GM12878 (cell line): ENCODE measurements around the gene CLASP1. TPM values are rescaled to one million over a fixed set of nuclear protein-coding genes. Genes with fewer than 3 reads are reported as not detected.
"Not testable (repeated sequence)": the region's sequence is repeated elsewhere in the genome, so short reads cannot be mapped to it uniquely, and the experiment has no call there.

ENCODE experiments used
- ATAC-seq: fragments of 200-7000 bp; cut with Tn5 transposase; 3 replicates; pipeline ENCODE4 v1.9.1; 2020; ENCODE audit warnings: mild to moderate bottlenecking, moderate library complexity
- BruUV-seq: library from RNA; stranded (reverse); fragments of 400-500 nt; replicated peaks from 2 replicates; lab custom pipeline; 2021; lab: Mats Ljungman, UMichigan
- CTCF ChIA-PET: fragments of 300-600 bp; sonication (Branson Sonifier 250); formaldehyde crosslinking; extraction: SDS; loops from one replicate; lab custom pipeline; 2021; ENCODE audit warnings: inconsistent platforms; lab: Yijun Ruan, JAX
- POLR2A ChIA-PET: fragments of 350-600 bp; formaldehyde crosslinking; extraction: SDS; loops from one replicate; lab custom pipeline; 2021; ENCODE audit warnings: inconsistent platforms; lab: Charles Lee
- RAD21 ChIA-PET: fragments of 300-600 bp; sonication (Branson Sonifier 250); formaldehyde crosslinking; loops from one replicate; lab custom pipeline; 2023; ENCODE audit warnings: antibody characterized with exemption; ENCODE audit not compliant: unreplicated experiment; lab: Charles Lee
- SMC1A ChIA-PET: fragments of 300-600 bp; sonication (Branson Sonifier 250); formaldehyde crosslinking; loops from one replicate; lab custom pipeline; 2023; ENCODE audit not compliant: unreplicated experiment, uncharacterized antibody; lab: Charles Lee
- DNase-seq: peaks from one replicate; pipeline ENCODE4 v3.0.0-alpha.2; 2011; ENCODE audit warnings: low read depth, low spot score
- FAIRE-seq: peaks from 3 replicates; lab custom pipeline; 2011; peaks lifted over from hg19 to GRCh38; lab: Jason Lieb, UNC
- H2AFZ ChIP-seq: 2 replicates; pipeline ENCODE4 v1.6.0; 2011; ENCODE audit warnings: low read depth, low read length, control low read depth; ENCODE audit not compliant: control insufficient read depth
- H3K27ac ChIP-seq: 2 replicates; pipeline ENCODE4 v1.5.1; 2011; ENCODE audit warnings: control low read depth; ENCODE audit not compliant: control insufficient read depth, insufficient read depth
- H3K27me3 ChIP-seq, 2 experiments: replicated peaks in 1 of 2; 2 replicates each; pipeline versions ENCODE4 v1.6.0 to v1.6.1; 2011; ENCODE audit warnings: low read length in 1 of 2; ENCODE audit not compliant: control insufficient read depth in 2 of 2, insufficient read depth in 2 of 2
- H3K36me3 ChIP-seq, 2 experiments: 2 replicates each; pipeline ENCODE4 v1.5.1; 2011; ENCODE audit warnings: low read length in 1 of 2; ENCODE audit not compliant: control insufficient read depth in 2 of 2, insufficient read depth in 2 of 2
- H3K4me1 ChIP-seq: 2 replicates; pipeline ENCODE4 v1.6.1; 2011; ENCODE audit warnings: mild to moderate bottlenecking, low read length, moderate library complexity, mixed read lengths; ENCODE audit not compliant: control insufficient read depth, insufficient read depth
- H3K4me2 ChIP-seq: 2 replicates; pipeline ENCODE4 v1.6.0; 2011; ENCODE audit warnings: control low read depth; ENCODE audit not compliant: control insufficient read depth, insufficient read depth
- H3K4me3 ChIP-seq: fragments of 200-600 bp; sonication (generic); 2 replicates; pipeline ENCODE4 v1.5.1; 2016
- H3K79me2 ChIP-seq: 2 replicates; pipeline ENCODE4 v1.6.0; 2011; ENCODE audit warnings: low read length; ENCODE audit not compliant: control insufficient read depth, insufficient read depth
- H3K9ac ChIP-seq: 2 replicates; pipeline ENCODE4 v1.8.0; 2011; ENCODE audit warnings: low read length, control low read depth, mixed read lengths; ENCODE audit not compliant: control insufficient read depth, insufficient read depth
- H3K9me3 ChIP-seq: replicated peaks from 3 replicates; pipeline ENCODE4 v1.5.1; 2011; ENCODE audit warnings: mild to moderate bottlenecking, low read length; ENCODE audit not compliant: control insufficient read depth, insufficient read depth
- H4K20me1 ChIP-seq: 2 replicates; pipeline ENCODE4 v1.6.0; 2011; ENCODE audit not compliant: control insufficient read depth, insufficient read depth
- FOXK2 ChIP-seq: fragments of 450-650 bp; IDR thresholded peaks from 2 replicates; pipeline ENCODE4 v1.6.1; 2017; ENCODE audit warnings: mild to moderate bottlenecking, moderate library complexity
- HSF1 ChIP-seq: fragments of 150-350 bp; IDR thresholded peaks from 2 replicates; pipeline ENCODE4 v1.6.1; 2014; ENCODE audit warnings: mild to moderate bottlenecking, low read depth, low read length
- KDM1A ChIP-seq: fragments of 200-600 bp; sonication (generic); IDR thresholded peaks from 2 replicates; pipeline ENCODE4 v1.6.1; 2016; ENCODE audit warnings: borderline replicate concordance
- LARP7 ChIP-seq: fragments of 450-650 bp; IDR thresholded peaks from 2 replicates; pipeline ENCODE4 v1.6.1; 2017; ENCODE audit warnings: mild to moderate bottlenecking
- MLLT1 ChIP-seq: fragments of 450-650 bp; IDR thresholded peaks from 2 replicates; pipeline ENCODE4 v1.6.1; 2016; ENCODE audit warnings: mild to moderate bottlenecking
- NFIC ChIP-seq: IDR thresholded peaks from 2 replicates; pipeline ENCODE4 v1.6.1; 2012; ENCODE audit warnings: low read depth, mild to moderate bottlenecking, inconsistent platforms, low read length, moderate library complexity
- NKRF ChIP-seq: fragments of 450-650 bp; conservative IDR thresholded peaks from 2 replicates; pipeline ENCODE4 v1.6.1; 2017; ENCODE audit warnings: mild to moderate bottlenecking, moderate library complexity
- PAX8 ChIP-seq: fragments of 450-650 bp; IDR thresholded peaks from 2 replicates; pipeline ENCODE4 v1.6.1; 2017; ENCODE audit warnings: mild to moderate bottlenecking, moderate library complexity
- RBBP5 ChIP-seq: fragments of 200-600 bp; sonication (generic); conservative IDR thresholded peaks from 2 replicates; pipeline ENCODE4 v1.6.1; 2016
- SMC3 ChIP-seq: IDR thresholded peaks from 2 replicates; pipeline ENCODE4 v1.6.1; 2011; ENCODE audit warnings: low read length, improper control_type of control experiment, borderline replicate concordance
- ZNF217 ChIP-seq: fragments of 450-650 bp; IDR thresholded peaks from 2 replicates; pipeline ENCODE4 v1.6.1; 2017; ENCODE audit warnings: antibody characterized with exemption, mild to moderate bottlenecking
- WGBS: methylation state at CpG from one replicate; pipeline ENCODE4 v1.1.6; 2016; ENCODE audit warnings: low lambda C conversion rate; ENCODE audit not compliant: insufficient replicate concordance, insufficient coverage; ENCODE audit errors: missing lambda C conversion rate; 5-methylcytosine and 5-hydroxymethylcytosine counted together
- in situ Hi-C: fragments of 300-500 bp; cut with MboI; formaldehyde crosslinking; loops from 9 replicates; pipeline ENCODE4 v1.14.3; 2018; ENCODE audit warnings: mixed read lengths
- intact Hi-C: fragments of 100-400 bp; cut with micrococcal nuclease; formaldehyde crosslinking; loops from one replicate; pipeline ENCODE4 v1.14.2; 2022; ENCODE audit not compliant: unreplicated experiment
- polyA plus RNA-seq, 11 experiments: library from polyadenylated mRNA; depleted of rRNA in 4 of 11; unstranded in 6 of 11; stranded (reverse) in 5 of 11; fragments of >200 nt; fragmentation: Nextera tagmentation in 4 of 11; fragmentation: Illumina TruSeq in 1 of 11; extraction: Ambion mirVana in 4 of 11; extraction: Trizol in 1 of 11; gene quantifications; 1 replicate in 1 of 11; 2 replicates in 10 of 11; pipeline versions ENCODE4 v1.2.1 to v1.2.3, GENCODE V29; 2011 to 2016; ENCODE audit warnings: inconsistent platforms in 2 of 11, missing spikeins in 2 of 11, low read depth in 1 of 11
- total RNA-seq, 4 experiments: library from RNA; depleted of rRNA in 3 of 4; stranded (reverse); fragments of >200 nt in 3 of 4; fragmentation: Illumina TruSeq in 1 of 4; extraction: Trizol in 1 of 4; gene quantifications; 2 replicates each; pipeline versions ENCODE4 v1.2.1 to v1.2.3, GENCODE V29; 2013 to 2021
- TF ChIP-seq, protein P1 (sequence below): IDR thresholded peaks from 2 replicates; pipeline ENCODE4 v1.6.1; 2012; ENCODE audit warnings: low read depth, low read length, improper control_type of control experiment

CLASP1 gene
- total and polyA plus RNA-seq, 10 of the 15 experiments (the other 5 are each of a cell fraction or from before 2014, with no cell fraction given), result 1.4 to 62.4 (median 32.9) TPM

DNA sequence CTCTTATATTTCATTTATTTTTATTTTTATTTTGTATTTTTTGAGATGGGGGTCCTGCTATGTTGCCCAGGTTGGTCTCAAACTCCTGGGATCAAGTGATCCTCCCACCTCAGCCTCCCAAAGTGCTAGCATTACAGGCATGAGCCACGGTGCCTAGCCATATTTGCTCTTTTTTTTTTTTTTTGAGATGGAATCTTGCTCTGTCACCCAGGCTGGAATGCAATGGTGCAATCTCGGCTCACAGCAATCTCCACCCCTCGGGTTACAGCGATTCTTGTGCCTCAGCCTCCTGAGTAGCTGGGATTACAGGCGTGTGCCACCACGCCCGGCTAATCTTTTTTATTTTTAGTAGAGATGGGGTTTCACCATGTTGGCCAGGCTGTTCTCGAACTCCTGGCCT, 317.9 kb downstream of the CLASP1 start:
- FAIRE-seq, H3K9ac ChIP-seq, BruUV-seq, CTCF ChIA-PET, H2AFZ ChIP-seq, ATAC-seq, DNase-seq, intact Hi-C loops, SMC1A ChIA-PET, H3K36me3 ChIP-seq, H3K9me3 ChIP-seq, in situ Hi-C loops, H3K79me2 ChIP-seq, RAD21 ChIA-PET, H3K27ac ChIP-seq, H3K4me1 ChIP-seq, H3K27me3 ChIP-seq, H3K4me3 ChIP-seq, H4K20me1 ChIP-seq, H3K4me2 ChIP-seq: not testable (repeated sequence)
- WGBS, result 59% methylated on average over 5 of the region's 8 CpGs
- POLR2A ChIA-PET, result interaction anchor here (0.6 kb wide), 1 partner anchor 8 kb away, joined by 3 read pairs; no protein-coding TSS in a partner anchor

GRCh38 chr2:121330921-121331320, 318.3 kb downstream of the CLASP1 start:
- Histone ChIP-seq H3K4me1 (peaks cover 5% of the 10 kb centered on the region; the same call in 1 of the 2 replicates), H3K4me3 (no peak overlapping the region), H3K4me2 (no peak overlapping the region), H4K20me1 (no peaks in the 10 kb centered on the region), H3K27me3 (no peaks in the 10 kb centered on the region), H2AFZ (no peak overlapping the region)
- SMC1A ChIA-PET, result no interaction called here
- FAIRE-seq (no peak), DNase-seq (no peak)
- TF ChIP-seq FOXK2, result no peak
- no peak for TF ChIP-seq ZNF217
- TF ChIP-seq, protein P1, sequence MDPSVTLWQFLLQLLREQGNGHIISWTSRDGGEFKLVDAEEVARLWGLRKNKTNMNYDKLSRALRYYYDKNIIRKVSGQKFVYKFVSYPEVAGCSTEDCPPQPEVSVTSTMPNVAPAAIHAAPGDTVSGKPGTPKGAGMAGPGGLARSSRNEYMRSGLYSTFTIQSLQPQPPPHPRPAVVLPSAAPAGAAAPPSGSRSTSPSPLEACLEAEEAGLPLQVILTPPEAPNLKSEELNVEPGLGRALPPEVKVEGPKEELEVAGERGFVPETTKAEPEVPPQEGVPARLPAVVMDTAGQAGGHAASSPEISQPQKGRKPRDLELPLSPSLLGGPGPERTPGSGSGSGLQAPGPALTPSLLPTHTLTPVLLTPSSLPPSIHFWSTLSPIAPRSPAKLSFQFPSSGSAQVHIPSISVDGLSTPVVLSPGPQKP, result no peak
- TF ChIP-seq LARP7, result no peak
- no peak for TF ChIP-seq KDM1A
- TF ChIP-seq RBBP5, result no peak
- TF ChIP-seq HSF1, result no peak
- TF ChIP-seq SMC3, result no peak
- TF ChIP-seq MLLT1, result no peak
- no peak for TF ChIP-seq NKRF
- no peak for TF ChIP-seq NFIC
- TF ChIP-seq PAX8, result no peak
- TF ChIP-seq, all 136 proteins: peak for 0
- no peak overlapping the region for H3K9ac ChIP-seq
- in situ Hi-C loops, result no loop called here
- ChIA-PET CTCF (no interaction called here), POLR2A (interaction anchor here (0.6 kb wide), 1 partner anchor 9 kb away, joined by 3 read pairs; no protein-coding TSS in a partner anchor), RAD21 (no interaction called here)
- BruUV-seq, result no TSS peak
- no peaks in the 10 kb centered on the region for H3K9me3 ChIP-seq
- ATAC-seq, result no peak
- 62% methylated on average over 15 of the region's 15 CpGs for WGBS
- intact Hi-C loops, result no loop called here
- no peaks in the 10 kb centered on the region for H3K36me3 ChIP-seq
- no peak overlapping the region for H3K27ac ChIP-seq
- H3K79me2 ChIP-seq, result no peaks in the 10 kb centered on the region
